Measurements from ENCODE around the gene TRIM17. TPM values are rescaled to one million over a fixed set of nuclear protein-coding genes. Genes with fewer than 3 reads are reported as not detected.
A peak's percentile ranks its signal among the peaks of the same experiment; 100 is the strongest.

The TRIM17 gene, protein sequence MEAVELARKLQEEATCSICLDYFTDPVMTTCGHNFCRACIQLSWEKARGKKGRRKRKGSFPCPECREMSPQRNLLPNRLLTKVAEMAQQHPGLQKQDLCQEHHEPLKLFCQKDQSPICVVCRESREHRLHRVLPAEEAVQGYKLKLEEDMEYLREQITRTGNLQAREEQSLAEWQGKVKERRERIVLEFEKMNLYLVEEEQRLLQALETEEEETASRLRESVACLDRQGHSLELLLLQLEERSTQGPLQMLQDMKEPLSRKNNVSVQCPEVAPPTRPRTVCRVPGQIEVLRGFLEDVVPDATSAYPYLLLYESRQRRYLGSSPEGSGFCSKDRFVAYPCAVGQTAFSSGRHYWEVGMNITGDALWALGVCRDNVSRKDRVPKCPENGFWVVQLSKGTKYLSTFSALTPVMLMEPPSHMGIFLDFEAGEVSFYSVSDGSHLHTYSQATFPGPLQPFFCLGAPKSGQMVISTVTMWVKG
- not detected in 2 replicates for total RNA-seq (2011; cell fraction: chromatin; rRNA removed; ENCODE audit: low replicate concordance)
- total RNA-seq (2011; cell fraction: nucleolus; rRNA removed) = 0.26 TPM in 1 of 2 replicates, not detected in the other
- total RNA-seq (2011; cell fraction: nucleoplasm; rRNA removed) = not detected in 2 replicates
- total RNA-seq (2014; rRNA removed) = not detected in 2 replicates
- total RNA-seq (2014; rRNA removed; fragmentation: Illumina TruSeq; extraction: Trizol) = not detected in 2 replicates
- total RNA-seq (2015; rRNA removed; fragmentation: Illumina TruSeq; extraction: Trizol) = not detected in 2 replicates
- total RNA-seq (2021) = not detected in 2 replicates
- not detected in 2 replicates for polyA plus RNA-seq (2011; rRNA removed)
- not detected in 2 replicates for polyA plus RNA-seq (2011; cell fraction: cytosol; rRNA removed)
- 0.07 TPM in 1 of 2 replicates, not detected in the other for polyA plus RNA-seq (2011; cell fraction: nucleus; rRNA removed)
- polyA plus RNA-seq (2012) = 0.35 and 0.83 TPM in 2 replicates
- not detected in 2 replicates for polyA plus RNA-seq (2014; fragmentation: Illumina TruSeq; extraction: Trizol)
- not detected for polyA plus RNA-seq (2014; fragmentation: Nextera tagmentation; extraction: Ambion mirVana)
- not detected in 2 replicates for polyA plus RNA-seq (2014; rRNA removed)
- polyA minus RNA-seq (2011; rRNA and poly(A)+ RNA removed) = not detected in 2 replicates
- not detected in 2 replicates for polyA minus RNA-seq (2011; cell fraction: cytosol; rRNA and poly(A)+ RNA removed)
- polyA minus RNA-seq (2011; cell fraction: nucleus; rRNA and poly(A)+ RNA removed) = not detected in 2 replicates
- Bru-seq, nascent RNA = not detected
- BruChase-seq, experiment 1, labeled RNA remaining after a 2-hour chase = not detected
- not detected for BruChase-seq, experiment 2, labeled RNA remaining after a 6-hour chase
- long read RNA-seq, experiment 1, partial matches to known transcripts = 0 of 2 reads
- long read RNA-seq, experiment 1, other reads (novel, unspliced or antisense) = 2 of 2 reads
- long read RNA-seq, experiment 2 = 0 reads
- long read RNA-seq, experiment 3 = 0 reads

DNA sequence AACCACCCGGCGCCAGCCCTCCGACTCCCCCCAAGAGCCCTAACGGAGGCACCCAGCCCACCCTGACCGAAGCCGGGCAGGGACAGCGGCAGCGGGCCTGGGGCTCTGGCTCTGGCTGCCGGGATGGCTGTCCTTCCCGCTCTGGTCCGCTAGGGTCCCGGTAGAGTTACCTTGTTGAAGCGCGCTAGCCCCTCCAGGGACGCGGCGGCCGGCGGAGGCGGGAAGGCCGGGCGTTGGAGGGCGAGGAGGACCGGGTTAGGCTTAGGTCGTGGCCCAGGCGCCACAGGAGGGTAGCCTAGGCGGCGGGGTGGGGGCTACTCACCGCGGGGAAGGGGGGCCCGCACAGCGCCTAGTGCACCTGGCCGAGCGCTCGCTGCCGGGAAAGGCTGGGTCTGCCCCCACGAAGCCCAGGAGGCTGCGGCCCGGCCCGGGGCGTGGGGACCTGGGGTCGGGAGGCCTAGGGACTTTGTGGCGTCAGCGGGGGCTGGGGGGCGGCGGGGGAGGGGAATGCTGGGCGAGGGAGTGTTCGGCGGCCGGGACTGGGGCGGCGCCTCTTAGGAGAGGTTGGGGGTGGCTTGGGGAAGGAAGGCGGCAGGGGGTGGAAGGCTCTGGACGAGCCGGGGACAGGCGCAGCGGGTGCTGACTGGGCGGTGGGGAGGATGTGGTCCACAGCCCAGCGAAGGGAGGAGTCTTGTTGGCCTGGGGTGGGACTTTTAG is at the start of gene TRIM17:
TRIM17 (minus strand) TSS at position 645 of the 717 bp plus-strand sequence. CDS start 1,789 bp downstream, outside the sequence.
- Histone ChIP-seq H4K20me1 (replicated peaks; ENCODE audit: control insufficient read depth, insufficient read depth, low read length) (no peaks in the 10 kb centered on the region), H3K4me1 (replicated peaks in 1 of 2; ENCODE audit: control insufficient read depth in 2 of 2, insufficient read depth in 2 of 2, low read length in 2 of 2) (peaks cover 28 to 40% of the 10 kb centered on the region in 2 experiments), H3K4me2 (ENCODE audit: insufficient read depth, low read length) (no peak within 1 kb of the TSS), H3K79me2 (ENCODE audit: control insufficient read depth, insufficient read depth, low read length) (no peaks in the 10 kb centered on the region), H3K27ac (ENCODE audit: extremely low read depth, low read depth, low read length) (0 out of 3 replicates have a peak within 1 kb of the TSS, but pooled peaks have one; percentile 3), H3K9me3 (replicated peaks; ENCODE audit: control insufficient read depth, insufficient read depth, low read depth, low read length) (peaks cover 2% of the 10 kb centered on the region), H3K36me3 (ENCODE audit: control insufficient read depth, insufficient read depth, low read length) (no peaks in the 10 kb centered on the region), H2AFZ (ENCODE audit: low read depth, low read length) (peak within 1 kb of the TSS; percentile 40; the same call in 1 of the 2 replicates), H3K9ac (ENCODE audit: insufficient read depth in 1 of 2, low read depth in 2 of 2, low read length in 2 of 2) (no peak within 1 kb of the TSS), H3K9me1 (ENCODE audit: control insufficient read depth, insufficient read depth, low read length) (no peaks in the 10 kb centered on the region), H3K27me3 (ENCODE audit: control insufficient read depth in 2 of 2, insufficient read depth in 2 of 2, low read length in 2 of 2) (no peaks in the 10 kb centered on the region), H3K4me3 (no peak within 1 kb of the TSS)
- in situ Hi-C loops (cut with MboI) (no loop called here), intact Hi-C loops (cut with micrococcal nuclease) (no loop called here)
- no peak for FAIRE-seq
- WGBS (ENCODE audit: insufficient coverage, low coverage, missing lambda C conversion rate) = 87% methylated on average over 43 of the region's 59 CpGs
- no peak for ATAC-seq
- ChIA-PET CTCF (ENCODE audit: low intra/inter-chr PET ratio) (no interaction called here), POLR2A (interaction anchor here (1.9 kb wide), 1 partner anchor 11 kb away, joined by 9 read pairs; no protein-coding TSS in a partner anchor)
- DNase-seq (ENCODE audit: extremely low read depth in 1 of 4, low spot score in 3 of 4) = peak in 1 of 4 experiments; percentile 45
- BruUV-seq (replicated peaks) = no TSS peak
- TF ChIP-seq CHD2 (IDR thresholded peaks at IDR 0.05; ENCODE audit: low read depth, low read length) (no peak), POLR2G (IDR thresholded peaks at IDR 0.05; ENCODE audit: low read depth, low read length) (peak; percentile 61), MCM3 (IDR thresholded peaks at IDR 0.05) (no peak), ZNF140 (CRISPR knock-in tag; IDR thresholded peaks at IDR 0.05) (no peak), ARID1B (IDR thresholded peaks at IDR 0.05) (no peak), ZNF57 (CRISPR knock-in tag; IDR thresholded peaks at IDR 0.05) (no peak)
- TF ChIP-seq, protein P1, sequence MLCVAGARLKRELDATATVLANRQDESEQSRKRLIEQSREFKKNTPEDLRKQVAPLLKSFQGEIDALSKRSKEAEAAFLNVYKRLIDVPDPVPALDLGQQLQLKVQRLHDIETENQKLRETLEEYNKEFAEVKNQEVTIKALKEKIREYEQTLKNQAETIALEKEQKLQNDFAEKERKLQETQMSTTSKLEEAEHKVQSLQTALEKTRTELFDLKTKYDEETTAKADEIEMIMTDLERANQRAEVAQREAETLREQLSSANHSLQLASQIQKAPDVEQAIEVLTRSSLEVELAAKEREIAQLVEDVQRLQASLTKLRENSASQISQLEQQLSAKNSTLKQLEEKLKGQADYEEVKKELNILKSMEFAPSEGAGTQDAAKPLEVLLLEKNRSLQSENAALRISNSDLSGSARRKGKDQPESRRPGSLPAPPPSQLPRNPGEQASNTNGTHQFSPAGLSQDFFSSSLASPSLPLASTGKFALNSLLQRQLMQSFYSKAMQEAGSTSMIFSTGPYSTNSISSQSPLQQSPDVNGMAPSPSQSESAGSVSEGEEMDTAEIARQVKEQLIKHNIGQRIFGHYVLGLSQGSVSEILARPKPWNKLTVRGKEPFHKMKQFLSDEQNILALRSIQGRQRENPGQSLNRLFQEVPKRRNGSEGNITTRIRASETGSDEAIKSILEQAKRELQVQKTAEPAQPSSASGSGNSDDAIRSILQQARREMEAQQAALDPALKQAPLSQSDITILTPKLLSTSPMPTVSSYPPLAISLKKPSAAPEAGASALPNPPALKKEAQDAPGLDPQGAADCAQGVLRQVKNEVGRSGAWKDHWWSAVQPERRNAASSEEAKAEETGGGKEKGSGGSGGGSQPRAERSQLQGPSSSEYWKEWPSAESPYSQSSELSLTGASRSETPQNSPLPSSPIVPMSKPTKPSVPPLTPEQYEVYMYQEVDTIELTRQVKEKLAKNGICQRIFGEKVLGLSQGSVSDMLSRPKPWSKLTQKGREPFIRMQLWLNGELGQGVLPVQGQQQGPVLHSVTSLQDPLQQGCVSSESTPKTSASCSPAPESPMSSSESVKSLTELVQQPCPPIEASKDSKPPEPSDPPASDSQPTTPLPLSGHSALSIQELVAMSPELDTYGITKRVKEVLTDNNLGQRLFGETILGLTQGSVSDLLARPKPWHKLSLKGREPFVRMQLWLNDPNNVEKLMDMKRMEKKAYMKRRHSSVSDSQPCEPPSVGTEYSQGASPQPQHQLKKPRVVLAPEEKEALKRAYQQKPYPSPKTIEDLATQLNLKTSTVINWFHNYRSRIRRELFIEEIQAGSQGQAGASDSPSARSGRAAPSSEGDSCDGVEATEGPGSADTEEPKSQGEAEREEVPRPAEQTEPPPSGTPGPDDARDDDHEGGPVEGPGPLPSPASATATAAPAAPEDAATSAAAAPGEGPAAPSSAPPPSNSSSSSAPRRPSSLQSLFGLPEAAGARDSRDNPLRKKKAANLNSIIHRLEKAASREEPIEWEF (CRISPR knock-in tag; IDR thresholded peaks at IDR 0.05) = no peak
- TF ChIP-seq, protein P2, sequence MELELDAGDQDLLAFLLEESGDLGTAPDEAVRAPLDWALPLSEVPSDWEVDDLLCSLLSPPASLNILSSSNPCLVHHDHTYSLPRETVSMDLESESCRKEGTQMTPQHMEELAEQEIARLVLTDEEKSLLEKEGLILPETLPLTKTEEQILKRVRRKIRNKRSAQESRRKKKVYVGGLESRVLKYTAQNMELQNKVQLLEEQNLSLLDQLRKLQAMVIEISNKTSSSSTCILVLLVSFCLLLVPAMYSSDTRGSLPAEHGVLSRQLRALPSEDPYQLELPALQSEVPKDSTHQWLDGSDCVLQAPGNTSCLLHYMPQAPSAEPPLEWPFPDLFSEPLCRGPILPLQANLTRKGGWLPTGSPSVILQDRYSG (tag; conservative IDR thresholded peaks at IDR 0.05; ENCODE audit: low read depth) = no peak
- TF ChIP-seq, protein P3, sequence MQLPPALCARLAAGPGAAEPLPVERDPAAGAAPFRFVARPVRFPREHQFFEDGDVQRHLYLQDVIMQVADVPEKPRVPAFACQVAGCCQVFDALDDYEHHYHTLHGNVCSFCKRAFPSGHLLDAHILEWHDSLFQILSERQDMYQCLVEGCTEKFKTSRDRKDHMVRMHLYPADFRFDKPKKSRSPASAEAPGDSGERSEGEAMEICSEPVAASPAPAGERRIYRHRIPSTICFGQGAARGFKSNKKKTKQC (CRISPR knock-in tag; IDR thresholded peaks at IDR 0.05) = 0 out of 2 replicates have a peak, but pooled peaks have one; percentile 21

All from K562 (cell line).